ENCODE measurements around the gene CPA1.

GRCh38 chr7:130349911-130350782 is 30.1 kb upstream of the CPA1 start:
- TF ChIP-seq, protein P1, sequence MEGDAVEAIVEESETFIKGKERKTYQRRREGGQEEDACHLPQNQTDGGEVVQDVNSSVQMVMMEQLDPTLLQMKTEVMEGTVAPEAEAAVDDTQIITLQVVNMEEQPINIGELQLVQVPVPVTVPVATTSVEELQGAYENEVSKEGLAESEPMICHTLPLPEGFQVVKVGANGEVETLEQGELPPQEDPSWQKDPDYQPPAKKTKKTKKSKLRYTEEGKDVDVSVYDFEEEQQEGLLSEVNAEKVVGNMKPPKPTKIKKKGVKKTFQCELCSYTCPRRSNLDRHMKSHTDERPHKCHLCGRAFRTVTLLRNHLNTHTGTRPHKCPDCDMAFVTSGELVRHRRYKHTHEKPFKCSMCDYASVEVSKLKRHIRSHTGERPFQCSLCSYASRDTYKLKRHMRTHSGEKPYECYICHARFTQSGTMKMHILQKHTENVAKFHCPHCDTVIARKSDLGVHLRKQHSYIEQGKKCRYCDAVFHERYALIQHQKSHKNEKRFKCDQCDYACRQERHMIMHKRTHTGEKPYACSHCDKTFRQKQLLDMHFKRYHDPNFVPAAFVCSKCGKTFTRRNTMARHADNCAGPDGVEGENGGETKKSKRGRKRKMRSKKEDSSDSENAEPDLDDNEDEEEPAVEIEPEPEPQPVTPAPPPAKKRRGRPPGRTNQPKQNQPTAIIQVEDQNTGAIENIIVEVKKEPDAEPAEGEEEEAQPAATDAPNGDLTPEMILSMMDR (IDR thresholded peaks at IDR 0.05): no peak
- TF ChIP-seq NR2C2 (CRISPR knock-in tag; IDR thresholded peaks at IDR 0.05) (no peak), ZNF263 (CRISPR knock-in tag; IDR thresholded peaks at IDR 0.05; ENCODE audit: low read depth) (no peak), SP1 (CRISPR knock-in tag; conservative IDR thresholded peaks at IDR 0.05) (no peak), NR3C1 (CRISPR knock-in tag; conservative IDR thresholded peaks at IDR 0.05; ENCODE audit: low read depth) (no peak), CREB1 (CRISPR knock-in tag; IDR thresholded peaks at IDR 0.05) (no peak), TEAD4 (CRISPR knock-in tag; IDR thresholded peaks at IDR 0.05) (no peak), USF2 (CRISPR knock-in tag; IDR thresholded peaks at IDR 0.05) (no peak), ZNF416 (CRISPR knock-in tag; IDR thresholded peaks at IDR 0.05) (no peak), CBFB (CRISPR knock-in tag; IDR thresholded peaks at IDR 0.05; ENCODE audit: low read depth) (no peak), ZBTB21 (CRISPR knock-in tag; IDR thresholded peaks at IDR 0.05; ENCODE audit: borderline replicate concordance) (no peak)
- TF ChIP-seq, protein P2, sequence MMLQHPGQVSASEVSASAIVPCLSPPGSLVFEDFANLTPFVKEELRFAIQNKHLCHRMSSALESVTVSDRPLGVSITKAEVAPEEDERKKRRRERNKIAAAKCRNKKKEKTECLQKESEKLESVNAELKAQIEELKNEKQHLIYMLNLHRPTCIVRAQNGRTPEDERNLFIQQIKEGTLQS (CRISPR knock-in tag; conservative IDR thresholded peaks at IDR 0.05): no peak
- TF ChIP-seq, protein P3, sequence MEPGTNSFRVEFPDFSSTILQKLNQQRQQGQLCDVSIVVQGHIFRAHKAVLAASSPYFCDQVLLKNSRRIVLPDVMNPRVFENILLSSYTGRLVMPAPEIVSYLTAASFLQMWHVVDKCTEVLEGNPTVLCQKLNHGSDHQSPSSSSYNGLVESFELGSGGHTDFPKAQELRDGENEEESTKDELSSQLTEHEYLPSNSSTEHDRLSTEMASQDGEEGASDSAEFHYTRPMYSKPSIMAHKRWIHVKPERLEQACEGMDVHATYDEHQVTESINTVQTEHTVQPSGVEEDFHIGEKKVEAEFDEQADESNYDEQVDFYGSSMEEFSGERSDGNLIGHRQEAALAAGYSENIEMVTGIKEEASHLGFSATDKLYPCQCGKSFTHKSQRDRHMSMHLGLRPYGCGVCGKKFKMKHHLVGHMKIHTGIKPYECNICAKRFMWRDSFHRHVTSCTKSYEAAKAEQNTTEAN (CRISPR knock-in tag; IDR thresholded peaks at IDR 0.05): no peak
- TF ChIP-seq, protein P4, sequence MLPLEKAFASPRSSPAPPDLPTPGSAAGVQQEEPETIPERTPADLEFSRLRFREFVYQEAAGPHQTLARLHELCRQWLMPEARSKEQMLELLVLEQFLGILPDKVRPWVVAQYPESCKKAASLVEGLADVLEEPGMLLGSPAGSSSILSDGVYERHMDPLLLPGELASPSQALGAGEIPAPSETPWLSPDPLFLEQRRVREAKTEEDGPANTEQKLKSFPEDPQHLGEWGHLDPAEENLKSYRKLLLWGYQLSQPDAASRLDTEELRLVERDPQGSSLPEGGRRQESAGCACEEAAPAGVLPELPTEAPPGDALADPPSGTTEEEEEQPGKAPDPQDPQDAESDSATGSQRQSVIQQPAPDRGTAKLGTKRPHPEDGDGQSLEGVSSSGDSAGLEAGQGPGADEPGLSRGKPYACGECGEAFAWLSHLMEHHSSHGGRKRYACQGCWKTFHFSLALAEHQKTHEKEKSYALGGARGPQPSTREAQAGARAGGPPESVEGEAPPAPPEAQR (CRISPR knock-in tag; IDR thresholded peaks at IDR 0.05): no peak

All from WTC11 (cell line).